Activated T-helper 17 cell treated with anti-CD3 and anti-CD28 coated beads, Interleukin-2, amount 50 U/mL, for 72 hours (primary cell): ENCODE data around the gene SULT1C4. TPM values are rescaled to one million over a fixed set of nuclear protein-coding genes. Genes with fewer than 3 reads are reported as not detected.
A peak's percentile ranks its signal among the peaks of the same experiment; 100 is the strongest.
"Not testable (repeated sequence)": the region's sequence is repeated elsewhere in the genome, so short reads cannot be mapped to it uniquely, and the experiment has no call there.

Source experiments
- ATAC-seq: fragments of 150-1000 bp; cut with Tn5 transposase; replicated peaks from 2 replicates; pipeline ENCODE4 v1.10.0; 2021; ENCODE audit warnings: mild to moderate bottlenecking, moderate library complexity
- H3K27ac Mint-ChIP-seq: one replicate; pipeline ENCODE4 v1.8.0; 2022; ENCODE audit warnings: mixed read lengths
- H3K27me3 Mint-ChIP-seq: one replicate; pipeline ENCODE4 v1.8.0; 2022; ENCODE audit warnings: mixed read lengths
- H3K36me3 Mint-ChIP-seq: one replicate; pipeline ENCODE4 v1.8.0; 2022; ENCODE audit warnings: low read depth, mild to moderate bottlenecking, mixed read lengths
- H3K4me1 Mint-ChIP-seq: one replicate; pipeline ENCODE4 v1.8.0; 2022; ENCODE audit warnings: mixed read lengths
- H3K4me3 Mint-ChIP-seq: one replicate; pipeline ENCODE4 v1.8.0; 2022; ENCODE audit warnings: mild to moderate bottlenecking, mixed read lengths
- H3K9me3 Mint-ChIP-seq: one replicate; pipeline ENCODE4 v1.8.0; 2022; ENCODE audit warnings: mixed read lengths
- total RNA-seq, 2 donors: library from RNA; stranded (reverse); gene quantifications; one replicate each; pipeline ENCODE4 v1.2.3, GENCODE V29; 2022

Gene SULT1C4
- total RNA-seq, 2 donors from 2014 or later = not detected

- Mint-ChIP-seq H3K36me3 (no peaks in the 10 kb centered on the region), H3K27me3 (peaks cover 6% of the 10 kb centered on the region), H3K4me1 (no peaks in the 10 kb centered on the region), H3K9me3 (no peaks in the 10 kb centered on the region), H3K4me3 (no peak overlapping the region), H3K27ac (no peak overlapping the region)
- no peak for ATAC-seq
Measured at GRCh38 chr2:108413711-108414095, 35.9 kb downstream of the SULT1C4 start.

DNA sequence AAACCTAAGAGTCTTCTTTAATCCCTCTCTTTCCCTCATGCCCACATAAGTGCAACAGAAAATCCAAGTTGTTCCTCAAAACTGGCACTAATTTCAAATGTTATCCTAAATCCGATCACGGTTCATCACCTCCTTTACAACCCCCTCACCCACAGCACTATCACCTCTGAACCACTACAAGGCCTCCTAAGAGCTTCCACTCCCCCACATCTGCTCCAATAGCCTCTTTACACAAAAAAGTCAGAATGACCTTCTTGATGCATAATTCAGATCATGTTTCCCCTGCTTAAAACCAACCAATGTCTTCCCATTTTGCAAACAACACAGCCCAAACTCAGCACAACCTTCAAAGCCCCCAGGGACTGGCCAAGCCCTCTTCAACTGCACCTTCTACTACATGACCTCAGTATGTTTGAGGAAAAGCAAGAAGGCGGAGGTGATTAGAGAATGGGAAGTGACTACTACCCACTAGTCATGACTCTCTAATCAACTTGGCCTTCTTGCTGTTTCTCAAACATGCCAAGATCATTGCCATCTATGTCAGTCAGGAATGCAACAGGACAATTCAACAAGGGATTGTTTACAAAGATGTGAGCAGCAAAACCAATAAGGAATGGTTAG lies 36.6 kb downstream of the SULT1C4 start:
- ATAC-seq = no peak
- Mint-ChIP-seq H3K4me1 (no peaks in the 10 kb centered on the region), H3K27me3 (no peaks in the 10 kb centered on the region), H3K27ac (no peak overlapping the region), H3K9me3 (no peaks in the 10 kb centered on the region), H3K36me3 (no peaks in the 10 kb centered on the region), H3K4me3 (no peak overlapping the region)

DNA sequence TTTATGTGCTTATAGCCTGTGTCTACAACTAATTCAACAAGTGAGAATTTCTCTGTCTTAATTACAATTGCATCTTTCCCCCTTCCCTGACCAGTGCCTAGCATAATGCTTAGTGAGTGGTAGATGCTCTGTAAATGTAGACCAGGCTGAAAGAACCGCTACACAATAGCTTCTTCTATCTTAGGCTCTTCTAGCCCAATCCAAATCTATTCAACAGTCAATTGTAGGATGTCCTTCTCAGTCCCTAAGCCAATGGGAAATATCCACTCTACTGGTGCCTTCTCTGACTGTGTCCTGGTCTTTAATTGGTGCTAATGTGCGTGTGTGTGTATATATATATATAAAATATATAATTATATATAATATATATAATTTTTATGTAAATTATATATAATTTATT lies 37.2 kb downstream of the SULT1C4 start:
- Mint-ChIP-seq H3K36me3 (no peaks in the 10 kb centered on the region), H3K4me1 (no peaks in the 10 kb centered on the region), H3K27me3 (no peaks in the 10 kb centered on the region), H3K4me3 (no peak overlapping the region), H3K9me3 (no peaks in the 10 kb centered on the region), H3K27ac (no peak overlapping the region)
- no peak for ATAC-seq

- H3K4me3 Mint-ChIP-seq = no peak overlapping the region
- H3K27ac Mint-ChIP-seq = no peak overlapping the region
- peak; percentile 52 for ATAC-seq
Measured at GRCh38 chr2:108417254-108417653, 39.5 kb downstream of the SULT1C4 start.

GRCh38 chr2:108418416-108418815 lies 40.7 kb downstream of the SULT1C4 start:
- no peaks in the 10 kb centered on the region for H3K36me3 Mint-ChIP-seq
- ATAC-seq = no peak
- peaks cover 12% of the 10 kb centered on the region for H3K27me3 Mint-ChIP-seq
- no peaks in the 10 kb centered on the region for H3K9me3 Mint-ChIP-seq
- H3K4me3 Mint-ChIP-seq = no peak overlapping the region
- H3K27ac Mint-ChIP-seq = no peak overlapping the region
- H3K4me1 Mint-ChIP-seq = no peaks in the 10 kb centered on the region

More at GRCh38 chr2:108417254-108417653, 39.5 kb downstream of the SULT1C4 start:
- H3K9me3 Mint-ChIP-seq = no peaks in the 10 kb centered on the region
- no peaks in the 10 kb centered on the region for H3K36me3 Mint-ChIP-seq
- H3K4me1 Mint-ChIP-seq = no peaks in the 10 kb centered on the region
- H3K27me3 Mint-ChIP-seq = no peaks in the 10 kb centered on the region

- Mint-ChIP-seq H3K4me3 (no peak overlapping the region), H3K27ac (no peak overlapping the region), H3K27me3 (peaks cover 21% of the 10 kb centered on the region), H3K4me1 (no peaks in the 10 kb centered on the region), H3K9me3 (no peaks in the 10 kb centered on the region), H3K36me3 (no peaks in the 10 kb centered on the region)
- ATAC-seq = no peak
Measured at GRCh38 chr2:108423067-108423466, 45.3 kb downstream of the SULT1C4 start.

- H3K27me3 Mint-ChIP-seq = peaks cover 21% of the 10 kb centered on the region
- H3K27ac Mint-ChIP-seq = no peak overlapping the region
- H3K4me3 Mint-ChIP-seq = no peak overlapping the region
- H3K9me3 Mint-ChIP-seq = no peaks in the 10 kb centered on the region
- ATAC-seq = no peak
- no peaks in the 10 kb centered on the region for H3K4me1 Mint-ChIP-seq
- H3K36me3 Mint-ChIP-seq = no peaks in the 10 kb centered on the region
Measured at GRCh38 chr2:108423502-108424251, 45.9 kb downstream of the SULT1C4 start.

- H3K27ac Mint-ChIP-seq = no peak overlapping the region
- H3K4me3 Mint-ChIP-seq = no peak overlapping the region
- no peaks in the 10 kb centered on the region for H3K4me1 Mint-ChIP-seq
- no peaks in the 10 kb centered on the region for H3K9me3 Mint-ChIP-seq
- no peak for ATAC-seq
- no peaks in the 10 kb centered on the region for H3K36me3 Mint-ChIP-seq
- peaks cover 9% of the 10 kb centered on the region for H3K27me3 Mint-ChIP-seq
Measured at GRCh38 chr2:108428286-108429009, 50.7 kb downstream of the SULT1C4 start.

DNA sequence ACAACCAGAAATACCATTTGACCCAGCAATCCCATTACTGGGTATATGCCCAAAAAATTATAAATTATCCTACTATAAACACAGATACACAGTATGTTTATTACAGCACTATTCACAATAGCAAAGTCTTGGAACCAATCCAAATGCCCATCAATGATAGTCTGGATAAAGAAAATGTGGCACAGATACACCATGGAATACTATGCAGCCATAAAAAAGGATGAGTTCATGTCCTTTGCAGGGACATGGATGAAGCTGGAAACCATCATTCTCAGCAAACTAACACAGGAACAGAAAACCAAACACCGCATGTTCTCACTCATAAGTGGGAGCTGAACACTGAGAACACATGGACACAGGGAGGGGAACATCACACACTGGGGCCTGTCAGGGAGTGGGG lies 57.8 kb downstream of the SULT1C4 start:
- not testable (repeated sequence) for H3K4me1 Mint-ChIP-seq, H3K9me3 Mint-ChIP-seq, H3K36me3 Mint-ChIP-seq, H3K4me3 Mint-ChIP-seq, ATAC-seq, H3K27ac Mint-ChIP-seq, H3K27me3 Mint-ChIP-seq

DNA sequence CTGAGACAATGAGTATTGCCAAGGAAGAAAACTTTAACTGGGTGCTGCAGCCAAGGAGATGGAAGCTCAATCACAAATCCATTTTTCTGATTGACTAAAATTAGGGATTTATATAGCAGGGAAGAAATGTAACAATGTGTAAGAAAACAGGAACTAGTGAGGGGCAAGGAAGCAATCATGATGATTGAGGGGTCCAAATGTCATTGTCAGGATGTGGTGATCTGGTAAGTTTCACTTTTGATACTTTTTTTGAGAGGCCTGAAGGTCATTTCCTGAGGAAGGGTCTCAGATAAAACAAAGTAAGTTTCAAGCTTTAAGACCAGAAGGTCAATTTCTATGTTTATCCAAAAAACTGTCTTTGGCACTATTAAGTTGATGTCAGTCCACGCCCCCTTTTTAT lies 59.2 kb downstream of the SULT1C4 start:
- Mint-ChIP-seq H3K9me3 (no peaks in the 10 kb centered on the region), H3K36me3 (no peaks in the 10 kb centered on the region), H3K27me3 (no peaks in the 10 kb centered on the region), H3K27ac (no peak overlapping the region), H3K4me1 (peaks cover 4% of the 10 kb centered on the region), H3K4me3 (no peak overlapping the region)
- ATAC-seq = no peak

Other genes starting within 250 kb of the SULT1C4 start
- not detected for gene SULT1C3, start 138.0 kb upstream of the SULT1C4 start, total RNA-seq
- not detected for gene SULT1C2, start 89.1 kb upstream of the SULT1C4 start, total RNA-seq
- gene GCC2, start 71.3 kb downstream of the SULT1C4 start, total RNA-seq = 10 to 100 TPM; 32.4 to 62.9 TPM
- gene LIMS1, start 156.5 kb downstream of the SULT1C4 start, total RNA-seq = 100 to 1,000 TPM; 146 to 186 TPM